Effector memory CD8-positive, alpha-beta T cell (primary cell): ENCODE results near the gene GRIA4.
"Not testable (repeated sequence)": the region's sequence is repeated elsewhere in the genome, so short reads cannot be mapped to it uniquely, and the experiment has no call there.

Source experiments
- ATAC-seq: fragments of 150-1000 bp; cut with Tn5 transposase; replicated peaks from 2 replicates; pipeline ENCODE4 v1.10.0; 2021; ENCODE audit warnings: mild to moderate bottlenecking, moderate library complexity
- DNase-seq, 3 experiments: peaks; one replicate each; pipeline ENCODE4 v3.0.0; 2021
- H3K27ac Mint-ChIP-seq, 2 donors: one replicate each; pipeline ENCODE4 v1.8.0; 2022; ENCODE audit warnings: mild to moderate bottlenecking in 2 of 2, mixed read lengths in 2 of 2, moderate library complexity in 2 of 2
- H3K27me3 Mint-ChIP-seq, 2 donors: one replicate each; pipeline ENCODE4 v1.8.0; 2022; ENCODE audit warnings: mixed read lengths in 2 of 2
- H3K36me3 Mint-ChIP-seq: one replicate; pipeline ENCODE4 v1.8.0; 2022; ENCODE audit warnings: mild to moderate bottlenecking, moderate library complexity, mixed read lengths; ENCODE audit not compliant: insufficient read depth
- H3K4me1 Mint-ChIP-seq, 2 donors: one replicate each; pipeline ENCODE4 v1.8.0; 2022; ENCODE audit warnings: low read depth in 2 of 2, mixed read lengths in 2 of 2
- H3K4me3 Mint-ChIP-seq, 2 donors: one replicate each; pipeline ENCODE4 v1.8.0; 2022; ENCODE audit warnings: mild to moderate bottlenecking in 2 of 2, mixed read lengths in 2 of 2, moderate library complexity in 2 of 2
- H3K9me3 Mint-ChIP-seq, 2 donors: one replicate each; pipeline ENCODE4 v1.8.0; 2022; ENCODE audit warnings: mixed read lengths in 2 of 2

GRIA4 gene

DNA sequence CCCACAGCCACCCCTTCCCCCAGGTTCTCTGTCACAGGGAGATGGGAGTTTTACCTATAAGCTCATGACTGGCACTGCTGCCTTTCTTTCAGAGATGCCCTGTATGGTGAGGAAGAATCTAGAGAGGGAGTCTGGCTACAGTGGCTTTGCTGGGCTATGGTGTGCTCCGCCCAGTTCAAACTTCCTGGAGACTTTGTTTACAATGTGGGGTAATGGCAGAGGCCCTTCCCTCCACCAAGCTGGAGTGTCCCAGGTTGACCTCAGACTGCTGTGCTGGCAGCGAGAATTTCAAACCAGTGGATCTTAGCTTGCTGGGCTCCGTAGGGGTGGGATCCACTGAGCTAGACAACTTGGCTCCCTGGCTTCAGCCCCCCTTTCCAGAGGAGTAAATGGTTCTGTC is 268.6 kb downstream of the GRIA4 start:
- Mint-ChIP-seq H3K36me3 (no peaks in the 10 kb centered on the region), H3K9me3 (peaks cover 2 to 8% of the 10 kb centered on the region in 2 donors), H3K27me3 (peaks cover 6 to 9% of the 10 kb centered on the region in 2 donors), H3K27ac (no peak overlapping the region), H3K4me1 (no peaks in the 10 kb centered on the region), H3K4me3 (no peak overlapping the region)
- DNase-seq: no peak
- no peak for ATAC-seq

DNA sequence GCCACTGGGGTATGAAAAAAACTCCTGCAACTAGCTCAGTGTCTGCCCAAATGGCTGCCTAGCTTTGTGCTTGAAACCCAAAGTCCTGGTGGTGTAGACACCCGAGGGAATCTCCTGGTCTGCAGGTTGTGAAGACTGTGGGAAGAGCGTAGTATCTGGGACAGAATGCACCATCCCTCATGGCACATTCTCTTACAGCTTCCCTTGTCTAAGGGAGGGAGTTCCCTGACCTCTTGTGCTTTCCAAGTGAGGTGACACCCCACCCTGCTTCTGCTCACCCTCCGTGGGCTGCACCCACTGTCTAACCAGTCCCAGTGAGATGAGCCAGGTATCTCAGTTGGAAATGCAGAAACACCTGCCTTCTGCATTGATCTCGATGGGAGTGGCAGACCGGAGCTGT is 269.1 kb downstream of the GRIA4 start:
- H3K27ac Mint-ChIP-seq, H3K27me3 Mint-ChIP-seq, H3K36me3 Mint-ChIP-seq, H3K9me3 Mint-ChIP-seq, ATAC-seq, H3K4me3 Mint-ChIP-seq, H3K4me1 Mint-ChIP-seq, DNase-seq: not testable (repeated sequence)

DNA sequence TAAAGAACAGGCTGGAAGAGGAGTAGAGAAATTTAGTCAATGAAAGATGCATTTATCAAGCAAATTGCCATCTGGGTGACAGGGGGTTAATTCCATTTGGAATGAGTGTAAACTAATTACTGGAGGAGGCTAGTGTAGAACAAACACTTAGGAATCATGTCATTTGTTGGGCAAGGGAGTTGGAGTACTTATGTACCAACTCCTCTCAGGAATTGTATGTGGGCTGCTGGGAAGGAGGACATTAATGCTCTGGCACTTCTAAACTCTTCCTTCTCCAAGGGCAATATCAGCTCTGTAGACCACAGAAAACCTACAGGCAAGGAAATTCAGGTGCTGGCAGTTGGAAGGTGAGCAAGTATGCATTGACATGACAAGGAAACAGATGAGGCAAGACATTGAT is 271.2 kb downstream of the GRIA4 start:
- Mint-ChIP-seq H3K4me3 (no peak overlapping the region), H3K27ac (no peak overlapping the region), H3K9me3 (peaks cover 0 to 2% of the 10 kb centered on the region in 2 donors), H3K27me3 (peaks cover 3 to 8% of the 10 kb centered on the region in 2 donors), H3K36me3 (no peaks in the 10 kb centered on the region), H3K4me1 (no peaks in the 10 kb centered on the region)
- no peak for ATAC-seq
- no peak for DNase-seq

DNA sequence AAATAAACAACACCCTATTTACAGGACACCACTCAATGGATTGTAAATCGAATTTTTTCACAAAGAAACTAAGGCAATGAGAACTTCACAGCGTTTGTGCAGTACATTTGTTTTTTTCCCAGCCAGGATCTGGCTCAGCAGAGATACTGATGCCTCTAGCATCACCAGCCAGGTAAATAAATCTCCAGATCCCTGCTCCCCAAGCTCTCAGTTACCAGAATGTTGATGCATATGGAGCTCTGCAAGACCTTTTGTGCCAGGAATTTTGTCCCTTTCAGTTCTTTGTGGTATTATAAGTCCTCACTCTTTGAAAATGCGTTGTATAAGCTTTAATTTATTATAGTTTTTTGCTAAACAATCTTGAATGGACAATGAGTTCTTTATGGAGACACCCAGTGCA is 274.6 kb downstream of the GRIA4 start:
- H3K36me3 Mint-ChIP-seq: no peaks in the 10 kb centered on the region
- ATAC-seq: no peak
- no peaks in the 10 kb centered on the region for H3K4me1 Mint-ChIP-seq

DNA sequence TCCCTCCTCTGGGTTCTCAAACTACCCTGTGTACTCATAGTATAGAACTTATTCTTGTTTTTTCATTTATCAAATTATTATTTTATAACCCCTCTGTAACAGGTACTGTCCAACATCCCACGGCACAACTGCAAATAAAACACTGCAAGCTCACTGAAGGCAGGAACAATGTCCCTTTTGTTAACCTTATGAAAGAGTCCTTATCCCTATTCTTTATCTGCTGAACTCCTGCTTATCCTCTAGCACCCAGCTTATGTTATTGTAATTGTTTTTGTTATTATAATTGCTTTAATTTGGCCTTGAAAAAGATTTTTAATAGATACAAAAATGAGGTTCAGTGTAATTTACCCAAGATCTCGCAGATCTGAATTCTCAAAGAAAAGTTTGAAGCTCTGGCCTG is 281.8 kb downstream of the GRIA4 start:
- Mint-ChIP-seq H3K27me3 (no peaks in the 10 kb centered on the region), H3K4me1 (no peaks in the 10 kb centered on the region), H3K27ac (no peak overlapping the region), H3K9me3 (no peaks in the 10 kb centered on the region), H3K4me3 (no peak overlapping the region), H3K36me3 (no peaks in the 10 kb centered on the region)
- DNase-seq: no peak
- ATAC-seq: no peak

More for the DNA sequence above, 274.6 kb downstream of the GRIA4 start:
- H3K27ac Mint-ChIP-seq: no peak overlapping the region
- no peaks in the 10 kb centered on the region for H3K27me3 Mint-ChIP-seq
- no peaks in the 10 kb centered on the region for H3K9me3 Mint-ChIP-seq
- no peak overlapping the region for H3K4me3 Mint-ChIP-seq
- no peak for DNase-seq

DNA sequence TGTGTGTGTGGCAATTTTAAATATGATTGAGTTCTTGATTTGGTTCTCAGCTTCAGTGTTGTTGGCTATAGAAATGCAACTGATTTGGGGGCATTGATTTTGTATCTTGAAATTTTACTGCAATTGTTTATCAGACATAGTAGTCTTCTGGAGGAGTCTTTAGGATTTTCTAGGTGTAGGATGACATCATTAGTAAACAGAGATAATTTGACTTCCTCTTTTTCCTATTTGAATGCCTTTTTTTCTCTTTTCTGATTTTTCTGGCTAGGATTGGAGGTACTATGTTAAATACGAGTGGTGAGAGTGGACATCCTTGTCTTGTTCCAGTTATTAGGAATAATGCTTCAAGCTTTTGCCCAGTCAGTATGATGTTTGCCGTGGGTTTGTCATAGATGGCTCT is 287.3 kb downstream of the GRIA4 start:
- no peak for ATAC-seq
- Mint-ChIP-seq H3K4me3 (no peak overlapping the region), H3K27me3 (peaks cover 0 to 7% of the 10 kb centered on the region in 2 donors), H3K4me1 (no peaks in the 10 kb centered on the region), H3K36me3 (no peaks in the 10 kb centered on the region), H3K27ac (no peak overlapping the region), H3K9me3 (peaks cover 0 to 3% of the 10 kb centered on the region in 2 donors)
- no peak for DNase-seq

DNA sequence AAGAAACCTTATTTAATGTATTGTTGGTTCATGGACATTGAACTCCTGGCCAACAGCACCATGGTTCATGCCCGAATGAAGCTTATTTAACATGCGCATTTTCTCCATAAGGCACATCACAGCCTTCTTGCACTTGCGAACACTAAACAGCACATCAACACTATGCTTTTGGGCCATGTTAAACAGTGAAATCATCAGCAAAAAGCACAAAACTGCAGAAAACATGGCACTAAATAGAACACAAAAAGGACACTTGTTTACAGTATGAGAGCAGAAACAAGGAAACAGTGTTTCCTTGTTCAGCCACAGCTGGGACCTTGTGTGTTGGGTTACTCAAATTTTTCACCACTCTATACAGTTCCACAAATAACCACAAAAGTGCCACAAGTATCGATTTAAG is 289.9 kb downstream of the GRIA4 start:
- no peak overlapping the region for H3K4me3 Mint-ChIP-seq
- H3K36me3 Mint-ChIP-seq: no peaks in the 10 kb centered on the region
- no peak overlapping the region for H3K27ac Mint-ChIP-seq
- DNase-seq (no peak), ATAC-seq (no peak)
- H3K4me1 Mint-ChIP-seq: no peaks in the 10 kb centered on the region
- H3K27me3 Mint-ChIP-seq: peaks cover 0 to 7% of the 10 kb centered on the region in 2 donors
- peaks cover 0 to 3% of the 10 kb centered on the region in 2 donors for H3K9me3 Mint-ChIP-seq

DNA sequence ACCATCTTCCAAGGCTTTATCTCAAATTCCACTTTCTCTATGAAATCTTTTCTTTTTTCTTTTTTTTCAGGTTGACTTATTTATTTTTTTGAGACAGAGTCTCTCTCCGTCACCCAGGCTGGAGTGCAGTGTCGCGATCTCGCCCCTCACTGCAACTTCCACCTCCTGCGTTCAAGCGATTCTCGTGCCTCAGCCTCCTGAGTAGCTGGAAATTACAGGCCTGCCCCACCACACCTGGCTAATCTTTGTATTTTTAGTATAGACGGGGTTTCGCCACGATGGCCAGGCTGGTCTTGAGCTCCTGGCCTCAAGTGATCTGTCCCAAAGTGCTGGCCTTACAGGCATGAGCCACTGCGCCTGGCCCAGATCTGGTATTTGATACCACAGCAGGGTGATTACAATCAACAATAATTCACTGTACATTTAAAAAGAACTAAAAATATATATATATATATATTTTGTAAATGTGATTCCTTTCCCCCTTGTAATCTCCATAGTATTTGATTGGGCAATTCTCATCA is 290.7 kb downstream of the GRIA4 start:
- Mint-ChIP-seq H3K27me3 (peaks cover 0 to 7% of the 10 kb centered on the region in 2 donors), H3K9me3 (peaks cover 0 to 3% of the 10 kb centered on the region in 2 donors), H3K36me3 (no peaks in the 10 kb centered on the region), H3K27ac (no peak overlapping the region), H3K4me1 (no peaks in the 10 kb centered on the region), H3K4me3 (no peak overlapping the region)
- ATAC-seq (no peak), DNase-seq (no peak)

DNA sequence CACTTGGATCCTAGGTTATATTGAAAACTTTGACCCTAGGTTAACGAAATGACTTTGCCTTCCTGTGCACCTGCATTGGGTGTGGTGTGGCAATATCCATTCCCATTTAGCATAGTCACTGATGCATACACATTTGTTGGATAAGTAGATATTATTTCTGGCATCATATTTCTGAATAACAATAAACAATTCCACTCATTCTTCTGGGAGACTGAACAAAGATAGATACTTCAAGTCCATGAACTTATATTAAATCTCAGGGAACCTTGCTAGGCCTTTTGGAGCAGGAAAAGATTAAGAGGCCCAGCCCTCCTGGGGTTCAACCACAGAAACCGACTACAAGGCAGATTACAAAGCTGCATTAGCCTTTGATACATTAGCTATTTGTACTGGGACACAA is 293.2 kb downstream of the GRIA4 start:
- Mint-ChIP-seq H3K4me3 (no peak overlapping the region), H3K27me3 (peaks cover 0 to 7% of the 10 kb centered on the region in 2 donors), H3K36me3 (no peaks in the 10 kb centered on the region)

DNA sequence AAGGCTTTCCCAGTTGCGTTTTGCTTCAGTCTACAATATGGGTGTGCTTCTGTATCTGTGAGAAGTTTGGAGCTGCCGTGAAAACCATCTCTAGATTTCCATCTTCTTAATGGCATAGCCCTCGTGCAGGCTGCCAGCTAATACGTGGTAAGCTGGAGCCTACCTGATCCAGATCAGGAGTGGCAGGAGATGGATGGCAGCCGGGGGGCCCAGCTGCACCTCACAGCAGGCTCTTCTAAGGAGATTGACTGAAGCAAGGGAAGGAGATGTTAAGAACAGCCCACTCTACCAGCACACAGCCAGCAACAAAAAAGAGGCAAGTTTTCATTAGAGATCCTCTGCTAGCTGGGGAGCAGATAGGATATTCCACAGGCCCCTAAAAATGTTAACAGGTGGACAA is 296.6 kb downstream of the GRIA4 start:
- H3K27ac Mint-ChIP-seq: no peak overlapping the region
- no peaks in the 10 kb centered on the region for H3K36me3 Mint-ChIP-seq
- no peak overlapping the region for H3K4me3 Mint-ChIP-seq
- H3K4me1 Mint-ChIP-seq: no peaks in the 10 kb centered on the region
- no peak for DNase-seq
- no peaks in the 10 kb centered on the region for H3K9me3 Mint-ChIP-seq
- no peaks in the 10 kb centered on the region for H3K27me3 Mint-ChIP-seq
- ATAC-seq: no peak

More for the DNA sequence above, 293.2 kb downstream of the GRIA4 start:
- H3K4me1 Mint-ChIP-seq: no peaks in the 10 kb centered on the region
- H3K27ac Mint-ChIP-seq: no peak overlapping the region
- ATAC-seq: no peak
- no peak for DNase-seq
- no peaks in the 10 kb centered on the region for H3K9me3 Mint-ChIP-seq

DNA sequence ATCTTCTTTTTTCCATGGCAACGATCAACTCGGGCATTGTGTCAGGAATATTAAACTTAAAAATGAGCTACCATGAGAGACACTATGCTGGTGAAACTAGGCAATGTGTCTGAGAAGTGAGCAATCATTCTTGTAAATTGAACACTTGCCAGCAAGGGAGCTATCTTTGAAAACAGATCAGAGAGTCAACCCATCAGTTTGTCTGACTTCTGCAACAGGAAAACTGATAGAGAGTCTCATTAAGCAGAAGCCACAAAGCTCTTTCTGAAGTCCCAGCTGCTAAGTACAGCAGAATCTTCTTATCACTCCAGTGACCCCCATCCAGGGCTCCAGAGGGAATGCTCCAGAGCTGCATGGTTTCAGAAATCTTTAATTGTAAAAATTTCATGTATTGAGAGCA is 297.4 kb downstream of the GRIA4 start:
- Mint-ChIP-seq H3K27me3 (no peaks in the 10 kb centered on the region), H3K36me3 (no peaks in the 10 kb centered on the region), H3K4me3 (no peak overlapping the region), H3K9me3 (no peaks in the 10 kb centered on the region), H3K27ac (no peak overlapping the region), H3K4me1 (no peaks in the 10 kb centered on the region)
- ATAC-seq (no peak), DNase-seq (no peak)

DNA sequence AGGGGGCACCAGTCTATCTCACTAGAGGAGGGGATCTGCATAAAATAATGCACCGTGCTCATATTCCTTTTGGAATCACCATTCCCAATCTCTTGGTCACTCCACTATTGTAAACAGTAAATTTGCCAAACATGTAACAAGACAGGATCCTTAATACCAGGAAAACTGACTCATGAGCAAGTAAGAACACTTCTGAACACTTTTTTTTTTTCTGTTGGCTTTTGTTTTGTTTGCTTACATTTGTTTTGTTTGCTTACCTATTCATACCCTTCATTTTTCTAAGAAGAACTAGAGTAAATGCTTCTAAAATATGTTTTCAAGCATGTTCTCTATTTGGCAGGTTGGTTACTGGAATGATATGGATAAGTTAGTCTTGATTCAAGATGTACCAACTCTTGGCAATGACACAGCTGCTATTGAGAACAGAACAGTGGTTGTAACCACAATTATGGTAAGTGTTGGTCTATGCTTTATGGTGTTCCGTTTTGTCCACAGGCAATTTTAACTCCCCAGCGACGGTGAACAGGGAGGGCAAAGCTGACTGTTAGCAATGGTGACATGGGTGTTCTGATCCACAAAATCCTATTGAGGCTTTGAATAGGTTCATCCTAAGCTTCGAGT is 300.3 kb downstream of the GRIA4 start:
- no peak overlapping the region for H3K4me3 Mint-ChIP-seq
- H3K27me3 Mint-ChIP-seq: no peaks in the 10 kb centered on the region
- DNase-seq (no peak), ATAC-seq (no peak)
- H3K36me3 Mint-ChIP-seq: no peaks in the 10 kb centered on the region
- H3K4me1 Mint-ChIP-seq: no peaks in the 10 kb centered on the region
- H3K9me3 Mint-ChIP-seq: no peaks in the 10 kb centered on the region
- H3K27ac Mint-ChIP-seq: no peak overlapping the region

DNA sequence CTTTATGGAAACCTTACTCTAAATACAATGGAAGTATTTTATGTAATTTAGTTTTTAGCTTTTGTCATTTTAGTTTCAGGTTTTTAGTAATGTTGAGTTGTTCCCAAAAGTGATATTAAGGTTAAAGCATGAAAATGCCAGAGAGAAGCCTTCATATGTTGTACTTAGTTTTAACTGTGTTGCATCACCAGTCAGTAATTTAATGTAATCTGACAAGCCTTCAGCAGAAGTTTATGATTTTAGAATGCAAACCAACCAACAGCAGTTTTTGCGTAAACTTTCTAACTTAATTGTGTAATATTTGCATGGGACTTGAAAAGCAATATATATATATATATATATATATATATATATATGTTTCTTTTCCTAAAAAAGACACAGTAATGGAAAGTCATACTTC is 301.6 kb downstream of the GRIA4 start:
- Mint-ChIP-seq H3K4me1 (no peaks in the 10 kb centered on the region), H3K9me3 (no peaks in the 10 kb centered on the region), H3K4me3 (no peak overlapping the region), H3K27ac (no peak overlapping the region), H3K27me3 (no peaks in the 10 kb centered on the region), H3K36me3 (no peaks in the 10 kb centered on the region)
- ATAC-seq (no peak), DNase-seq (no peak)

DNA sequence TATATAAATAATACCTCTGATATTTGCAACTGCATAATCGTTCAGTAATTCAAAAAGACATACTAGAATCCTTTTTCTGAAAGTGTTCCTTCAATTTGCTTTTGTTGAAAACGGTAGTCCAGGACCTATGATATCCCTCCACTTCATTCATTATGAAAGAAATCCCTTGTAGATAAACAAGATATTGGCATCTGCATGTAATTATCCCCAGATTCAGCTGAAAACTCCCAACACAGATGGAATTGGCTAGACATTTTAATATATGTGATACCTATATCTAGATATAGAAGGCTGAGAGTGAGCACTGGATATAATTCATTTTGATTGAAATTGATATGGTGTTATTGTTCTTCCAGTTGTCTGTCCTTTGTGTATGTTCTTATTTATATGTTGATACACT is 302.8 kb downstream of the GRIA4 start:
- ATAC-seq: no peak
- no peak overlapping the region for H3K4me3 Mint-ChIP-seq
- no peaks in the 10 kb centered on the region for H3K9me3 Mint-ChIP-seq
- H3K27ac Mint-ChIP-seq: no peak overlapping the region
- no peaks in the 10 kb centered on the region for H3K4me1 Mint-ChIP-seq
- no peaks in the 10 kb centered on the region for H3K36me3 Mint-ChIP-seq
- no peaks in the 10 kb centered on the region for H3K27me3 Mint-ChIP-seq
- no peak for DNase-seq
